HG03039 (cell line): ENCODE data around the gene CRYBB3.
"Not testable (repeated sequence)": the region's sequence is repeated elsewhere in the genome, so short reads cannot be mapped to it uniquely, and the experiment has no call there.

Source experiments
- ATAC-seq: cut with Tn5 transposase; IDR thresholded peaks from one replicate; pipeline ENCODE4 v1.9.1; 2021; ENCODE audit warnings: mild to moderate bottlenecking, moderate library complexity; ENCODE audit not compliant: unreplicated experiment

The CRYBB3 gene

DNA sequence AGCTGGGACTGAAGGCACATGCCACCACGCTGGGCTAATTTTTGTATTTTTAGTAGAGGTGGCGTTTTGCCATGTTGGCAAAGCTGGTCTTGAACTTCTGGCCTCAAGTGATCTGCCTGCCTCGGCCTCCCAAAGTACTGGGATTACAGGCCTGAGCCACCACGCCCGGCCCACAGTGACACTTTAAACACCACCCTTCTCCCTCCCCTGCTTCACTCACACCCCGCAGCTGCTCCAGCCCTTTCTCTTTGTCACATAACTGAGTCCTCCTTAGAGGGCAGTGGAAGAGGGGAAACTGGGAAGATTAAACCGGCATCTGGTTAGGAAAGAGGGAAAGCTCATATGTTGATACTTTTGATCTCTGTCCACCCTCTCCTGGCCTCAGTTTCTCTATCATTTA, 4.9 kb downstream of the CRYBB3 start:
- not testable (repeated sequence) for ATAC-seq

DNA sequence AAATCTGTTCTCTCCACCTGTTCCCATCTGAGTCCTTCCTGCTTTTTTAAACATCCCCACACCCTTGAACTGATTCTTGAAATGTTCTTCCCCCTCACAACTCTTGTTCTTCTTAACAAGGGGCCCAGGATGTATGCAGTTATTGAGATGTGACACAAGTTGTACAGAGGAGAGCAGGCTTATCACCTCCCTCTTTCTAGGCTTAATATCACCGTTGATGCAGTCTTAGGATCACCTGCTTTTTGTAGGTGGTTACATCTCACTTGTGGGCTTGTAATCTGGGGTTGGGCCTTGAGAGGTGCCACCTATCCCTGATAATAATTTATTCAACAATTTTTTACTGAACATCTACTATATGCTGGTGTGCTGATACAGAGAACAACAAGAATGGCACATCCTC, 6.2 kb downstream of the CRYBB3 start:
- no peak for ATAC-seq

DNA sequence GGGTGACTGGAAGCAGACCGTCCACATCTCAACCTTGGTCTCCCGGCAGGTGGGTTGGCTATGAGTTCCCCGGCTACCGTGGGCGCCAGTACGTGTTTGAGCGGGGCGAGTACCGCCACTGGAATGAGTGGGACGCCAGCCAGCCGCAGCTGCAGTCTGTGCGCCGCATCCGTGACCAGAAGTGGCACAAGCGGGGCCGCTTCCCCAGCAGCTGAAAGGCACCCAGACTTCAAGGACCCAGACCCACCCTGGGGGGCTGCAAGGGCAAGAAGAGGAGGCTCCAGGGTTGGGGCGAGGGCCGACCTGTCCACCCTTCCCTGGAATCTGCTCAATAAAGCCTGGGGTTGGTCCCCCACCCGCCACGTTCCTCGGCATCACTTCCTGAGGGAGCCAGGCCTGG, 7.3 kb downstream of the CRYBB3 start:
- no peak for ATAC-seq

DNA sequence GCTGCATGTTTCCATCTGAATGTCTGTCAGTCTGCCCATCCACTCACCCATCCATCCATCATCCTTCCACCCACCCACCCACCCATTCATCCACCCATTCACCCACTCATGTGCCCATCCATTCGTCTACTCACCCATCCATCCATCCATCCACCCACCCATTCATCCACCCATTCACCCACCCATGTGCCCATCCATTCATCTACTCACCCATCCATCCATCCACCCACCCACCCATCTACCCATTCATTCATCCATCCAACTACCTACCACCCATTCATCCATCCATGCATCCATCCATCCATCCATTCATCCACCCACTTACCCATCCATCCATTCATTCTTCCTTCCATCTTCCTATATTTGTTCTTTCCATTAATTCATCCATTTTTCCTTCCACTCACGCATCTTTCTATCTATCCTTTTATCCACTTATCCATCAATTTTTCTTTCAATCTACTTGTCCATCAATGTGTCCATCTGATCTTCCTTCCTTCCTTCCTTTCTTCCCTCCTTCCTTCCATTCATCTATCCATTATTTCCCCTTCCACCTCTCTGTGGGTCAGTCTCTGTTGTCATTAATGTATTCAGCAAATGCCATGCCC, 8.0 kb downstream of the CRYBB3 start:
- ATAC-seq: no peak

DNA sequence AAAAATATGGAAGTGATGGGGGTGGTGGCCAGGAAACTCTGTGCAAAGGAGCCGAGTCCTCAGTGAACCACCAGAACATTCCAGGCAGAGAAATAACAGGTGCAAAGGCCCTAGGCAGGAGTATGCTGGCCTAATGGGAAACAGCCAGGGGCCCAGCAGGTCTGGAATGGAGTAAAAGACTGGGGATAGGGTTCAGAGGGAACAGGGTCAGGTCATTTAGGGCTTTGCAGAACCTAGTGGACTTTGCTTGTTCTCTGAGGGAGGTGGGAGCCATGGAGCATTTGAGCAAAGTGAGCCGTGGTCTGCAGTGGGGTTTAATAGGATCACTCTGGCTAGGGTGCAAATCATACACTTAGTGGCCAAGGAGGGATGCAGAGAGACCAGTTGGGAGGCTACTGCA, 8.7 kb downstream of the CRYBB3 start:
- ATAC-seq: no peak

DNA sequence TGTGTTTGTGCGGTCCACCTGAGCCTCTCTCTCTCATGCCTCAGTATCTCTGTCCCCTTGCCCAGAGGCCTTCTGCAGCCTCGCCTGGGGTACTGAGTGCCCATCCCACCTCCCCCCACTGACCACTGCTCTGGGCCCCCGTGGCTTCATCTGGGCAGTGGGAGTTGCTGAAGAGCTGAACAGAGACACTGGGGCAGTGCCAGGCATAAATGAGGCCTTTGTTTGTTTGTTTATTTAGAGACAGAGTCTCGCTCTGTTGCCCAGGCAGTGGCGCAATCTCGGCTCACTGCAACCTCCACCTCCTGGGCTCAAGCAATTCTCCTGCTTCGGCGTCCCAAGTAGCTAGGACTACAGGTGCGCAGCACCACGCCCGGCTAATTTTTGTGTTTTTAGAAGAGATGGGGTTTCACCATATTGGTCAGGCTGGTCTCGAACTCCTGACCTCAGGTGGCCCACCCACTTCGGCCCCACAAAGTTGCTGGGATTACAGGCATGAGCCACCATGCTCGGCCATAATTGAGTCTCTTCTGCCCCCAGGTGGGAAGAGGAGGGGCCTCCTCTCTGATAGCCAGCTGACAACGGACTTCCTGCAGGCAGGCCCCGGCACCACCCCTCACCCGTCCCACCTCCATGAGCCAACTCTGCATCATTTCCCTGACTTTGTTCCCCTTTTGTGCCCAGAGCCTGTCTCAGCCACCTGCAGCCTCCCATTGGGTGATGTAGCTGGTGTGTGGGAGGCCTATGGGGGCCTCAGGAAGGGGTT, 9.3 kb downstream of the CRYBB3 start:
- no peak for ATAC-seq

DNA sequence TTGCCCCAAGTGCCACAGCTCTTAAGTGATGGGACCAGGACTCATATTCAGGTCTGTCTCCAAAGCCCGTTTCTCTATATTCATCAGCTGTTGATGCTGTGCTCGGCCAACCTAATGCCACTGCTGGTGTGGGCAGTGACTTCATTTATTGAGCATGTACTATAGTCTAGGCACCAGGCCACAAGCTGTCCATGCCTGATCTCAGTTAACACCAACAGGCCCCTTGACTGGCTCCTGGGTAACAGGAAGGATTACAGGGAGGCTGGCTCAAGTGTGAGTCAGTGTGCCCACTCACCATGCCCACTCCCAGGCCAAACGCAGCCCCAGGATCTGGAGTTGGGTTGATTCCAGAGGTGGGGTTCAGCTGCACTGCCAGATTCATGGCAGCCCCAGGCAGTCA, 11.1 kb downstream of the CRYBB3 start:
- no peak for ATAC-seq

DNA sequence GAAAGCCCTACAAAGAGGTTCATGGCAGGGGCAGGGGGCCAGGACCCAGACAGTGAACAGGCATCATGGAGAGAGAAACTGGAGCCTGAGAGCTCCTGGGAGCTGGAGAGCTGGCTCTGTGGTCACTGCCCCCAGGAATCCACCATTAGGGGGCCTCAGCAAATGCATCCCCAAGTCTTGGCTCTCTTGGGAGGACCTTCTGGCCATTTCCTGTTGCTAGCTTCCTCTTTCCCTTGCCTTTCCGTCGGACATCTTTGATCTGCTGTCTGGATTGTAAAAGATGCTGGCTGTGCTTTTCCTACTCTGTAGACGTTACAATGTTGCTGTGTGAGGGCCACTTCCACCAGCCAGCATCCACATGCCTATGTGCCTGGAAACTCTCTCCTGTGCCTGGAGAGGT, 12.7 kb downstream of the CRYBB3 start:
- ATAC-seq: no peak

DNA sequence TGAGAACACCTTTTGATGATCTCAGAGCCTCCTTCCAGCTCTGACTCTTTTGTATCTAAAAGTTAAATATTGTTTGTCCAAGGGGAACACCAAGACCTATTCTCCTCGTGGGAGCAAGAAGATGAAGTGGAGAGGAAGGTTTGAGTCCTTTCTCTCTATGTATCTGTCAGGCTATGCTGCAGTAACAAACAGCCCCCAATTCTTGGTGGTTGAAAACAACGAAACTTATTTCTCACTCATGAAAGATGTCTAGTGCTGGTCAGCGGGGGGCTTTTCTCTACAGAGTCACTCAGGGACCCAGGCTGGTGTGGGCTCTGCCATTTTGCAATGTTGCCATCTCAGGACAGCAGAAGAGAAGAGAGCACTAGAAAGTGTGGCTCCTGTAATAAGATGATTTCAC, 13.6 kb downstream of the CRYBB3 start:
- ATAC-seq: no peak

DNA sequence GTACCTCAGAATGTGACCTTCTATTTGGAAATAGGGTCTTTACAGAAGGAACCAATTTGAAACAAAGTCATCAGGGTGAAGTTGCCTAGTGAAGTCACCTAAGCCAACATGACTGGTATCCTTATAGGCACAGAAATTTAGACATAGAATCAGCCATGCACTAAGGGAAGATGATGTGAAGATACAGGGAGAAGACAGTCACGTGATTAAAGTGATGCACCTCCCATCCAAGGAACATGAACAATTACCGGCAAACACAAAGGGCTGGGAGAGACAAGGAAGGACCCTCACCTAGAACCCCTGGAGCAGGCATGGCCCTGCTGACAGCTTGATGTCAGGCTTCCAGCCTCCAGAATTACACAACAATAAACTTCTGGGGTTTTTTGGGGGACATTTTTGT, 16.6 kb downstream of the CRYBB3 start:
- no peak for ATAC-seq

DNA sequence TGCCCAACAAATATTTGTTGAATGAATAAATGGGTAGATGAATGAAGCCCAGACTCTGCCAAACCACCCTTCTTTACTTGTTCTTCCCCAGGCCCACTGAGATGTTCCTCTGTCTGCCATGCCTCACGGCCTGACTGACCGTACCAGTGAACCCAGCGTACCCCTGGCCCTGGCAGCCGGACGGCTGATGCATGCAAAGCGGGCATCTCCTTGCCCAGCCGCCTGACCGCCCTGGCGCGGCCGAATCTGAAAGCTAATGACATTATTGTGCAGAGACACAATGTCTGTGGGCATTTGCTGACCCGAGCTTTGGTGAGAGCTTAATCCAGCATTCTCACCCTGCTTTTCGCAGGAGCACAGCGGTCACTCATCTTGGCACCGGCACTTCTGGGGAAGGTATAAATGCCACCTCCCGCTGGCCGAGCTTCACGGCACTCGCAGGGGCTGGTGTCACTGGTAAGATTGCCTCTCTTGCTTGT, 19.6 kb downstream of the CRYBB3 start, which contains the start of gene CRYBB2:
CRYBB2 (plus strand) TSS at position 429 of the 479 bp plus-strand sequence. CDS start 1,791 bp downstream, outside the sequence.
- no peak for ATAC-seq

DNA sequence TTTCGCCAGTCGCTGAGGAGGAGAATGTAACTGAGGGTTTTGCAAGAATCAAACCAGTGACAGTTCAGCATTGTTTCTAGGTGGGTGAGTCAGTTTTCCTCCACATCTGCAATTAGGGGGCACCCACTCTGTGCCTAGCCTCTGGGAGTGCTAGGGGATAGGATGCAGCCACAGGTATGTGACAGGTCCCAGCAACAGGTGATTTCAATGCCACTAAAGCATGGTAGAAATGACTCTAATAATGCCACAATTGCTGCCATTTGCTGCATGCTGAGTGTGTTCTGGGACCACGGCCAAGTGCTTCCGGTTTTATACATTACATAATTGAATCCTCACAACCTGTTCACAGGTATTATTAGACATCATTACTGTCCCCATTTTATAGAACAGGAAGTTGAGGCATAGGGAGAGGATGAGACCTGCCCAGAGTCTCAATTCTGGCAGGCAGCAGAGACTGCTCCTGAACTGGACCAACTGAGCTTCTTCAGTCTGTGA, 20.3 kb downstream of the CRYBB3 start:
- ATAC-seq: no peak

DNA sequence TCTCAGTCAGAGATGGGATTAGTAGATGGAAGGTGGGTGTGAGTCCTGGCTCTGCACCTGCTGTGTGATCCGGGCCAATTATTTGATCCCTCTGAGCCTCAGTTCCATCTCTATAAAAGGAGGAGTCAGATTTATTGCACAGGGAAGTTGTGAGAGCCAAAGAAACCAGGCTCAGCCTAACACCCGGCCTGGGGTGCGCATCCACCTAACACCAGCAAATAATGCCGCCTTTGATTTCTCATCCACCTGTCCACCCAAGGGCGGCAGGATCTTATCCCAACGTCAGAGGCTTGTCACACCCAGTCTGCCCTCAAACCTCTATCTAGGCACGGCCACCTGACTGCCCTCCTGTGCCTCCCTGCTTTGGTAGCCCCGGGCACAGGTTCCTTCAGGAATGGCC, 22.1 kb downstream of the CRYBB3 start:
- no peak for ATAC-seq

DNA sequence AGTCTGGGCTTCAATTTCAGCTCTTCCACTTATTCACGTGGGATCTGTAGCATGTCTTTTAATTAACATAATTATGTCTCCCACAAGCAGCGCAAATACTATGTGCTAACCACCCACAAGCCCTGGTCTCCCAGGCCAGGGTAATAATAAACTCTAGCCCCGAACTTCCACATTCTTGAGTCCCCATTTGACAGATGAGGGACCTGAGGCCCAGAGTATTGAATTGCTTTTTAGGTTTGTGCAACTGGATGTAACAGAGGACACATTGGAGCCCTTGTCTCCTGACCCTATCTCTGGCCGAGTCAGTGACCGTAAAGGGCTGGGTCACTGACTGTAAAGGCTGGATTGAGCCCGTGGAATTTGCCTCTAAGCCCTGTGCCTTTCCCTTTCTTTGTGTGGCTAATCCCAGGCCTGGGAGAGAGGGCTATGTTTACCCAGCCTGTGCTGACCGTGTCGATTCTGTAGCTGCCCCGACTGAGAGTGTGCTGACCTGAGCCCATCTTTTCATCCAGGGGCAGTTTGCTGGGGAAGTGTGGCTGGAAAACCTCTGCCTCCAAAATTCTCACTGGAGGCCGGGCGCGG, 23.7 kb downstream of the CRYBB3 start:
- ATAC-seq: no peak

DNA sequence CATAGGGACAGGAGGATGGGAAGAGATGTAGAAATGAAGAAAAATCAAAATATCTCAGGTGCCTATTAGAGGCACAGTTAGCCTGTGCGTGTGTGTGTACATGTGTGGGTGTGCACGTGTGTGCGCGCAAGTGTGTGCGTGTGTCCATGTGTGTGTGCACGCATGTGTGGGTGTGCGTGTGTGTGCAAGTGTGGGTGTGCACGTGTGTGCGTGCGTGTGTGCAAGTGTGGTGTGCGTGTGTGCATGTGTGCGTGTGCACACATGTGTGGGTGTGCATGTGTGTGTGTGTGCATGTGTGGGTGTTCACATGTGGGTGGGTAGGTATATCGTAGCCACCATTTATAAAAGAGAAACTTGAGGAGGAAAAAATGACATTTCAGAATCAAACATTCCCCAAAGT, 29.2 kb downstream of the CRYBB3 start:
- no peak for ATAC-seq

DNA sequence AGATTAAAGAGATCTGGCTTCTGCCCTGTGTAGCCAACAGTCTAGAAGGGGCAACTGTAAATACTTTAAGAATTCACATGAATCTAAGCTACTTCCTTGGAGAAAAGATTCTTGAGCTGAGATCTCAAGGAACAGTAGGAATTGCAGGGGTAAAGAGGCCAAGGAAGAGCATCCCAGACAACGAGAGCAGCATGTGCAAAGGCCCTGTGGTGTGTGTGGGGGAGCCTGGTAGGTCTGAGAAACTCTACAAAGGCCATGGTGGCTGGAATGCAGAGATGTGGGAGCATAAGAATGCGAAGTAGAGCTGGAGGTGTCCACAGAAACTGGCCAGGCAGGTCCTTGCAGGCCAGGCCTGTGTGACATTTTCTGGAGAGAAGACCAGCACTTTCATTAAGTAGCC, 31.1 kb downstream of the CRYBB3 start:
- ATAC-seq: not testable (repeated sequence)

DNA sequence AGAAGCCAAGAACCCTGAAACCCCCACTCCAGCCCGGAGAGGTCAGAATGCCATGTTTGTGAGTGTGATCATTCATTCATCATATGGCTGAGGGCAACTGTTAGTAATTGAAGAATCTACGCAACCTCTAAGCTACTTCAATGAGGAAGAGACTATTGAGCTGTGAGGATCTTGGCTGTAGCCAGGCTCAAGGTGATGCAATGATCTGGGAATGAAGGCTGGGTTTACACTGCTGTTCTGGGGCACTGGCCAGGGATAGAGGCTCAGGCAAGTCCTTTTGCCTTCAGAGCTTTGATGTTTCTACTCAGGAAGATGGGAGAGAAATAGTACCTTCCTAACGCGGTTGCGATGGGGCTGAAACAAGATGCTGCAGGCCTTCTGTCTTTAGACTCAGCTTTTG, 32.6 kb downstream of the CRYBB3 start:
- no peak for ATAC-seq

DNA sequence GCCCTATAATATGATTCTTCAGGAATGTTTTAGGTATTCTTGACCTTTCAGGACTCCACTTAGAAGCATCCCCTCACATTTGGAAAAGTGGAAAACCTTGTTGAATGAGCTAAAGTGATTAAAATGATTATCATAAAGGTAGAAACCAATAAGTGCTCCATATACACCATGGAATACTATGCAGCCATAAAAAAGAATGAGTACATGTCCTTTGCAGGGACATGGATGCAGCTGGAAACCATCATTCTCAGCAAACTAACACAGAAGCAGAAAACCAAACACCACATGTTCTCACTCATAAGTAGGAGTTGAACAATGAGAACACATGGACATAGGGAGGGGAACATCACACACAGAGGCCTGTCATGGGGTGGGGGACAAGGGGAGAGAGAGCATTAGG, 34.0 kb downstream of the CRYBB3 start:
- not testable (repeated sequence) for ATAC-seq

DNA sequence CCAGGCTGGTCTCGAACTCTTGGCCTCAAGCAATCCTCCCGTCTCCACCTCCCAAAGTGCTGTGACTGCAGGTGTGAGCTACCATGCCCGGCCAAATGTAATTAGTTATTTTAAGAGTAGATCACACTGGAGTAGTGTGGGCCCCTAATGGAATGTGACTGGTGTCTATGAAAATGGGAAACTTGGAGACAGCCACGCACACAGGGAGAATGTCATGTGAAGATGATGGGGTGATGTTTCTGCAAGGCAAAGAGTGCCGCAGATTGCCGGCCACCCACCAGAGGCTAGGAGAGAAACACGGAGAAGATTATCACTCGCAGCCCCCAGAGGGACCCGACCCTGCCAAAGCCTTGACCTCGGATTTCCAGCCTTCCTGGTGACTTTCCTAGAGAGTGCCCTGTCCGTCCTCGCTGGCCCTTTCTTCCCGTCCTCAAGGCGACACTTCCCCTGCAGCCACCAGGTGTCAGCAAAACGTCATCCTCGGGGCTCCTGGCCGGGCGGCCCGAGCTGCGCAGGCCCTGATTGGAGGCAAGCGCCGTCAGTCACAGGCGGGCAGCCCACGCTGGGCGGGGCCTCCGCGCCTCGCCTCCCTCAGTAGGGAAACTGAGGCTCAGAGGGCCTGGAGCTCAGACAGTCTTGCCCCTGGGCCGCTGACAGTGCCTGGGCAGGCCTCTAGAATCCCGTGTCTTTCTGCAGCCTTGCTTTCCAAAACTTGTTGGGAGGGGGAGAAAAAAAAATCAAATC, 36.1 kb downstream of the CRYBB3 start:
- ATAC-seq: no peak

DNA sequence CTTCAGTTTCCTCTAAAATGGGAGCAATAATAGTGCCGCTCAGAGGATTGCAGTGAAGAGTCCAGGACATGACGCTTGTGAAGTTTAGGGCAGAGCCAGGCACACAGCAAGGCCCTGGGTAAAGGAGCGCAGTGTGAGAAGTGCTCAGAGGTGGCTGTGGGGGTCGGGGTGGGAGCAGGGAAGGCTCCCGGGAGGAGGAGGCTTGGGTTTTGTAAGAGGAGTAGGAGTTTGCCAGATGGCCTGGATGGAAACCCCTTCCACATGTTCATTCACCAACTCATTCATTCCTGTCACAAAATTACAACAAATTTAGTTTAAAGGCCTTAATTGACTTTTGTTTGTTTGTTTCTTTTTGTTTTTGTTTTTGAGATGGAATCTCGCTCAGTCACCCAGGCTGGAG, 36.8 kb downstream of the CRYBB3 start:
- no peak for ATAC-seq

DNA sequence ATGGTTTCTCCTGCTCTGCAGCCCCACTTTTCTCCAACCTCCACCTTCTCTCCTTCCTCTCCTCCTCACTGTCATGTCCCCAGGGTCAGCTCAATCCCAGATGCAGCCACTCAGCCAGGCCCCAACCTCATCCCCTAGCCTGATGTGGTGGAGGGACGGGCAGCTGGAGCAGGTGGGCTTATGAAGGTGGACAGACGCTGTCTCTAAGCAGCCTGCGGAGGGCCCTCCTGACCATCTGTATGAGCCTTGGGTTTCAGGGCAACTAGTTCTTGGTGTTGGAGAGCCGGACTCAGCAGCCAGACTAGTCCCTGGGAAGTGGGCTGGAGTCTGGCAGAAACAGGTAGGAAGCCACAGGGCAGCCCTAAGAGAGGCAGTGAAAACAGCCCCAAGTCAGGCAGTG, 37.8 kb downstream of the CRYBB3 start:
- no peak for ATAC-seq
